HG03521 (cell line): ENCODE results near the gene QRICH1.

Experiments used
- ATAC-seq: cut with Tn5 transposase; IDR thresholded peaks from one replicate; pipeline ENCODE4 v1.9.1; 2021; ENCODE audit warnings: mild to moderate bottlenecking, moderate library complexity; ENCODE audit not compliant: unreplicated experiment

QRICH1 gene

DNA sequence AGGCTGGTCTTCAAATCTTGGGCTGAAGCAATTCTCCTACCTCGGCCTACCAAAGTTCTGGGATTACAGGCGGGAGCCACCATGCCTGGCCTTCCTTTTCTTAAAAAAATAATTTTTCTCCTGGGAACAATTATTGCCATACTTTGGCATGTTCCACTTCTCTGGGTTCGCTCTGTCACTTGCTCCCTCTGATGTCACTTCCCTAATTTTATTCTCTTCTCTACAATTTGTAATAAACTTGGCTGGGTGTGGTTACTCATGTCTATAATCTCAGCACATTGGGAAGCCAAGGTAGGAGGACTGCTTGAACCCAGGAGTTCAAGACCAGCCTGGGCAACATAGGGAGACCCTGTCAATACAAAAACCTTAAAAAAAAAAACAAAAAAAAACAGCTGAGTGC, 58.6 kb downstream of the QRICH1 start:
- ATAC-seq, result no peak

DNA sequence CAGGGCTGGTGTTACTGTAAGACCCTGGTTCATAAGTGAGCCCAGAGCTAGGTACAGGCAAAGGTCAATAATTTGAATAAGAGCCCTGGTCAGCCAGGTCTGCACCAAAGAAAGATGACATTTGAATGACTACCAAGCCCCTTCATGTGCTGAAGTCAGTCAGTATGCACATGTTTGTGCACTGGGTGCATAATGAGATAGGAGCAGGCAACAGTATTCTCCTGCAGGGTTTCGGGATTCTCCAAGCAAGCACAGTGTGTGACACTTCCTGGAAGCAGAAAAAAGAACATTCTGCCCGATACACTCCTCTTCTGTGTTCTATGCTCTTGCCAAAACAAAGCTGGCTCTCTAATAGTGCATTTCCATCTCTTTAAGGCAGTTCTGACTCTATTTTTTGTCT, 59.2 kb downstream of the QRICH1 start:
- no peak for ATAC-seq

DNA sequence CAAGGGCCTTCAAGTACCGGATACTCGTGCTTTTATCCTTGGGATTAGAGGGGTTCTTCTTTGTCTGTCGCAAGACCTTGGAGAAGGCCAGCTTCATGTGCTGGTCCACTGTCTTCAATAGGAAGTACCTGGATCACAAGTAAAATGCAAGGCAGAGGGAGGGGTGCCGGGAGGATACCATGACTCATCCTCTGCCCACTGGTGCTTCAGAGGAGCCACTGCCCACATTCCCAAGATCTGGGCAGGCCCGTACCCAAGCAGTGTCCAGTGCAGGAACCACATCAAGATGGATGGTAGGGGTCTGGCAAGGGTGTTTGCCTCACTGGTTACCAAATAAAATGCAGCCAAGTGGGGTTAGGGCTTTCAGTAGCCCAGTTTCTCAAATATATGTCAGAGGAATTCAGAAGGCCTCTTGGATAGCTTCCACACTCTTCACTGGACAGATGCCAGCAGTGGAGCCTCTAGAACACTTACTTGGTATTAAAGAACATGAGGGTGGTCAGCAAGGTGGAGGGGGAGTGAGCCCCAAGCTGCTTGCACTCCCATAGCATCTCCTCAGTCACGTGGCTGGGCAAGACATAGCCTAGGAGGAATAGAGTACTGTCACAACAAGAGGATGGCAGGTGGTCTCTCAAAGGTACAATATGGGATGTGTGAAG, 61.1 kb downstream of the QRICH1 start:
- no peak for ATAC-seq

DNA sequence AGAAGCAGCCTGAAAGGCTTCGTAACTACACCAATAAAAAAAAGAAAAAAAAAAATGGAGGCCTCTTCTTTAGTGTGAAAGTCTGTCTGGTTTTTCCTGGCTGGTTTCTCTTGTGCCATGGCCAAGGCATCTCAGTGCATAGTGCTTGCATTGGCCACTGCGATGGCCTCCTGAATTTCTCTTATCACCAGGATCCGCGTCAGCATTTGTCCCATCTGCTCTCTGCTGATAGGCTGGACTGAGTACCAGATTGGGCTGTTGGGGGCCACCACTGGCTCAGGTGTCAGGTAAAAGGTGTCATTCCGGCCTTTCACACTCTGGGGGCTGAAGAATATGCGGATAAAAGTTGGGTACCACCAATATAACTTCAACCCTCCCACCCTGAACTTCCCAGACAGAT, 63.5 kb downstream of the QRICH1 start:
- no peak for ATAC-seq

DNA sequence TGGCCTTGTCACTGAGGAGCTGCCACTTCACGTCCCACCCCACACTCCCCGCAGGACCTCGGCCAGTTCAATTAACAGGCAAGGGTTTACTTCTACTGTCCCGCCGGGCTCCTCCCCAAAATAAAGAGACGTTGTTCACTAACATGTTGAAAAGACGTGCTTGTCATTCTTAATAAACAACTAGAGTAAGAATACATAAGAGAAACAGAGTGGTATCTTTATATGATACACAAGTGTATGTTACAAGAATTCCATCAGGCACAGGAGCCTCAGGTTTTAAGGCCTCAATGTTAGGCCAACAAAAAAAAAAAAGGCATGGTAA, 64.3 kb downstream of the QRICH1 start:
- no peak for ATAC-seq

DNA sequence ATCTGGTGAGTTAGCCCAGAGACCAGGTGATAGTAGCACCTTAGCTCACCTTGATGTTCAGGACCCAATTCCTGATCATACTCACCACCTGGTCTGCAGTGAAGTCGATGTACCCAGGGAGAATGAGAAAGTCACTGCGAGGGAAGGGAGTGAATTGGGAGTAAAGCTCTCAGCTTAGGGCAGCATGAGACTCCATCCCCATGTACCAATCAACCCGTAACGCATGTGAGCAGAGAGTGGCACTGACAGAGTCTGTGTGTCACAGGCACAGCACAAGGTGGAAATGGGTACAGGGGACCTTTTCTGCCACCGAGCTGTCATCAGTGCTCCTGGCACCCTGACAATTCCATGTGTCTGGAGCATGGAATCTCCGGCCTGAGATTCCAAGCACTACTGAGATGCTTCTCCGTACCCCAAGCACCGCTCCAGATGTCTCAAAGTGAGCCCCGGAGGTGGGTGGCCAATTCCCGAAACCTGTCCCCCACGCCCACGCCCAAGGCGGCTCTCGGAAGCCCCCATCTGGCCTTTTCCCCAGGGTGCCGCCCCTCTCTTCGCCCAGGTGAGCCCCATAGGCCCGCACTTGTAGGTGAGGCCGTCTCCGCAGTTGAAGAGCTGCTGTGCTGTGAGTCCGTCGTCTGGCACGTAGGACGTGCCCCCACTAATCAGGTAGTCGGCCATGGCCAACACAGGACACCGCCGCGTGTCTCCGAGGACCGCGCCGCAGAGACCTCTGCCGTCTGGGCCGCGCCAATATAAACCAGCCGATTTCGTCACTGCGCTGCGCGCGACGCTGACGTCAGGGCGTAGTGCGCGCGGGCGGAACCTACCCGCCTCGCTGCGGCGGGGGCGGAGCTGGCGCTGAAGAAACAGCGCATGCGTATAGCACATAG, 65.0 kb downstream of the QRICH1 start, which contains the start of gene IMPDH2:
IMPDH2 (minus strand) TSS at position 726 of the 890 bp plus-strand sequence; CDS start at position 678, 48 bp downstream.
- ATAC-seq, result peak; percentile 88

DNA sequence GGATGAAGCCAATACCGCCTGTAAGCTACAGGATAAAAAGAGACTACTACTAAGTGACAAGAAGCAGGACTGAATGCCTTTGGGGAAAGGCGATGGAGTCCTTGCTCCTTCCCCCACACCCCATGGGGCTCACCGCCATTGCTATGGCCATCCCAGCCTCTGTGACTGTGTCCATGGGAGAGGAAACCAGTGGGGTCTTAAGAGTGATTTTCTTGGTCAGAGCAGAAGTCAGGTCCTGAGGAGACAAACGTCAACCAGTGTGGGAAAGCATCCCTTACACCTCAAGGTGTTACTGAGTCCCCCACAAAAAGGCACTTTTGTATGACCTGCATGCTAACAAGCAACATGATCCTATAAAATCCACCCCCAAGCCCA, 65.6 kb downstream of the QRICH1 start:
- no peak for ATAC-seq

DNA sequence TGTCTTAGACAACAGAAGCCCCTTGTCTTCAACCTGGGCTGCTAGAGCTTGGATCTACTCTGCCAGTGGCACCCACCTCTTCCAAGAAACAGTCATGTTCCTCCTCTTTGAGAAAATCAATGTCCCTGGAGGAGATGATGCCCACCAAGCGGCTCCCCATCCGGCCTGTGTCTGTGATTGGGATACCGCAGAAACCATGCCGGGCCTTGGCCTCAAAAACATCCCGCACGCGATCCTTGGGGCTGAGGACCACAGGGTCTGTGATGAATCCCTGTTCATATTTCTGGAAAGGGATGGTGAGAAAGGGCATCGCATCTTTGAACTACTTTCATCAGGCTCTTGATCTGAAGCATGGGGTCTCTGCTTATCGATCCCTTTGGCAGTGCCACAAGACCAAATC, 66.2 kb downstream of the QRICH1 start:
- ATAC-seq, result no peak

DNA sequence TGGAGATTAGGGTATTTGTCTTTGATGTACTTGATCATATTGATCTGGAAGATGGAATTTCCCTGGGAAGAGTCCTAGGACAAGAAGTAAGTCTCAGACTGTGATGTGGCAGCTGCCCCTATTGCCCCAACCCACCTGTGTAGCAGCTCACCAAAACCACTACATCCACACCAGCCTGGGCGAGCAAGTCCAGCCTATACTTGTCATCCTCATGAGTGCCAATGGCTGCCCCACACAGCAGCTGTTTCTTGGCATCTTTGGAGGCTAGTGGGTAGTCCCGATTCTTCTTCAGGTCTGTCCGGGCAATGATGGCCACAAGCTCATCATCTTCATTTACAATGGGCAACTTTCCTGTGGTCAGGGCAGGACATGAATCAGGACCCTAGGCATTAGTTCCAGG, 67.3 kb downstream of the QRICH1 start:
- ATAC-seq, result no peak

DNA sequence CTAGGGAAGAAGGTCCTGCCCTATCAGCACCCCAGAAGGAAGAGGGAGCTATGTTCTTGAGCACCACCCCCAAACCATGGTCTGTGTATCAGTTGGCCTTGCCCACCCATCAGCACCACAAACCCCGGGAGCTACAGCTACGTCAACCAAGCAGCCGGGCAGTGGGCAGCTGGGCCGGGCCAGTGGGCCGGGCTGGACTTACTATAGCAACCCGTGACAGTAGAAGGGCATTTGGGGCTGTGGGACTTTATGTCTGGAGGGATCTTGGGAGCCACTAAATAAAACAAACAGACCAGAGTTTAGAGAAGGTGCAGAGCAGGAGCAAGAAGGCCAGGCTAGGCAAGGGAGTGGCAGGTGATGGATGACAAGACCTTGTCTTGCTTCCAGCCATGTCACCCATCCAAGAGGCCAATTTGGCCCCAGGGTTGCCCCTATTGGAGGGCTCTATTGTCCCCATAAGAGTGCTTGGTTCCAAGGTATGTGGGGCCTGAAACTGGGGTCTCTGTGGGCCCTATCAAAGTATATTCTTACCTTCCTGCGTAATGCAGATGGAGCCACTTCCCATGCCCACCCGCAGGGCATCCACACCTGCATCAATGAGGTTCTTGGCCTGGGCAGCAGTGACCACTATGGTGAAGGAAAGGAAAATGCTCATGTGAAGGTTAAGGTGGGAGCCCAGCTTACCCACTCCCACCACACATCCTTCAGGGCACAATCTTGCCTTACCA, 67.9 kb downstream of the QRICH1 start:
- no peak for ATAC-seq

DNA sequence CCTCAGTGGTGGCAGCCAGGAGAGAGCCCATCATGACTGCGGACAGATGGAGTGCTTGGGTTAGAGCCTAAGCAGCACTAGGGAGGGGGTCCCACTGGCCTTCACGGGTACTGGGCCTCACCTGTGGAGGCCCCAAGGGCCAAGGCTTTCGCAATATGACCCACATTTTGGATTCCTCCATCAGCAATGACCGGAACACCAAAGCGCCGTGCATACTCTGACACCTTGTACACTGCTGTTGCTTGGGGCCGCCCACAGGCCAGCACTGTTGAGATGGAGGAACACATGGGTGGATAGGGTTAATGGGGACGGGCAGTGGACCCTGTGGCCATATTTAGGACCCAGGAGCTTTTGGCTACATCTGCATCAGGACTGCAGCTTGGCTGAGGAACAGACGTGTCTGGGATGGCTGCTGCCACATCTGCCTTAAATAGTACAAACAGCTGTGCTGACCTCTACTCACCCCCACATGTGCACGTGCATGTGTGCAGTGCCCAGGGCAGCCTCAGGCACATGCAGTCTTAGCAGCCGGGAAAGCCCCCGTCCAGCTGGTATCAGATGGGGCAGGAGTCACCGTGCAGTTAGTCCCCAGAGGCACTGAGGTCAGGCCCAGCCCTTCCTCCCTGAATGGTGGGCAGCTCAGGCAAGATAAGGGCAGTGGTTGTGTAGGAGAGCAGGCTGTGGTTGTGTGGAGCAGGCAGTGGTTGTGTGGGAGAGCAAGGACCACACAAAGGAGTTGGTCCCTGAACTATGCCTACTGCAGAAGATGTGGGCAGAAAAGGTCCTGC, 68.7 kb downstream of the QRICH1 start:
- ATAC-seq, result no peak

DNA sequence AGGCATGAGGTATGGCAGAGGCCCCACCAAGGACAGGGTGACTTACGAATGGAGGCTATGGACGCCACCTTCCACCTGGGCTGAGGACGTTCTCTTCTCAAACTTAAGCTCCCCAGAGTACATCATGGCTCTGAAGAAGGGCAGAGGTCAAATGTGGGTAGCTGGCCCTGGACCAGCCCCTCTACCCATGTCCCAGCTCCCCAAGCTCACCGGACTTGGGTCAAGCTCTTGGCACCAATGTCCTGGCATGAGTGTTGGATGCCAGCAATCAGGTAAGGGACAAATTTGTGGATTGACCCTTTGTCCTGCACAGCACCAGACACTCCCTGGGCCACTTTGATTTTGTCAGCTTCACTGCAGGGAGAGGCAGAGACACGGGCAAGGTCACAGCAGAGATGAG, 69.4 kb downstream of the QRICH1 start:
- no peak for ATAC-seq

DNA sequence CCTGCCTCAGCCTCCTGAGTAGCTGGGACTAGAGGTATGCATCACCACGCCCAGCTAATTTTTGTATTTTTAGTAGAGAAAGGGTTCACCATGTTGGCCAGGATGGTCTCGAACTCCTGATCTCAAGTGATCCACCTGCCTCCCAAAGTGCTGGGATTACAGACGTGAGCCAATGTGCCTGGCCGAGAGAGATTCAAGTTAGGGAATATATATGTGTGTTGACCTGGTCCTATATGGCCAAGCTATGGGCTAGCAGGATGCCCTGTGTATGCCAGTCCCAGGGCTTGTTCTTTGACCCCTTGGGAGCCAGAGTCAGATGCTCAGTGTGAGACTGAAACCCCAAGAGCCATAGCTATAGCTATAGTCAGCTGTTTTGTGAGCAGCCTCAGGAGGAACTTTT, 70.1 kb downstream of the QRICH1 start:
- no peak for ATAC-seq

DNA sequence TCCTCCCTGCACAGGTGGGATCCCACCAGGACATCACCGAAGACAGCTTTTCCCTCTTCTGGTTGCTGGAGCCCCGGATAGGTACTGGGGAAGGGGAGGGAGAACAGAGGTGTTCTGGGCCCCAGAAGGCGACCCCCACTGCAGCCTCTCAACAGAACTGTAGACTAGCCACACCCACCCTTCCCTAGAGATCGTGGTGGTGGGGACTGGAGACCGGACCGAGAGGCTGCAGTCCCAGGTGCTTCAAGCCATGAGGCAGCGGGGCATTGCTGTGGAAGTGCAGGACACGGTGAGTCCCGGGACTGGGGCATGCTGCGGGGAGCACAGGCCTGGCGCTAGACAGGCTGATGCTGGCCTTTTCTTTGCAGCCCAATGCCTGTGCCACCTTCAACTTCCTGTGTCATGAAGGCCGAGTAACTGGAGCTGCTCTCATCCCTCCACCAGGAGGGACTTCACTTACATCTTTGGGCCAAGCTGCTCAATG, 71.1 kb downstream of the QRICH1 start:
- ATAC-seq, result no peak

DNA sequence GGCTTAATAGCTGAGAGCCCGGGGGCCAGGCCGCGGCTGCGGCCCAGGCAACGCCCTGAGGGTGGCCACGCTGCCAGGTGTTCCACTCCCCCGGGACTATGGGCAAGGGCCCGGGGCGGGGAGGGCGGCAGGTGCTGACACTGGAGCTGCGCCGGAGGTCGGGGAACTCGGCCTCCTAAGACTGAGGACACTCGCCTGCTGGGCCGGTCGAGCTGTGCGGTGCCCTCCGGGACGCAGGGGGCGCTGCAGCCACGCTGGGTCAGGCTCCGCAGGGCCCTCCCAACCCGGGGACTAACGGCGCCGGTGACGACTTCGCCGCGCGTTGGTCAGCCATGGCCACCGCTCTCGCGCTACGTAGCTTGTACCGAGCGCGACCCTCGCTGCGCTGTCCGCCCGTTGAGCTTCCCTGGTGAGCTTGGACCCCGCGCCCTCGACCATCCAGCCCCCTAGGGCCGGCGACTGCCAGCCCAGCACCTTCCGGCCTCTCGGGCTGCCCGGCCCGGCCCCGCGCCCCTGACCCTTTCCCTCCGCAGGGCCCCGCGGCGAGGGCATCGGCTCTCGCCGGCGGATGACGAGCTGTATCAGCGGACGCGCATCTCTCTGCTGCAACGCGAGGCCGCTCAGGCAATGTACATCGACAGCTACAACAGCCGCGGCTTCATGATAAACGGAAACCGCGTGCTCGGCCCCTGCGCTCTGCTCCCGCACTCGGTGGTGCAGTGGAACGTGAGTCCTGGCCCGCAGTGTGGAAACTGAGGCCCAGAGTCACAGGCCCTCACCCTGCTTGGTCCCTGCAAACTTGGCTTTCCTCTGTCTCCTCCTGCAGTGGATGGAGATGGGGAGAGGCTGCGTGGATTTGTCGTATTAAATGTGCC, 71.8 kb downstream of the QRICH1 start, which contains the start of gene NDUFAF3:
NDUFAF3 (plus strand) TSS at position 309 of the 875 bp plus-strand sequence; CDS start at position 333, 24 bp downstream.
- peak; percentile 49 for ATAC-seq

DNA sequence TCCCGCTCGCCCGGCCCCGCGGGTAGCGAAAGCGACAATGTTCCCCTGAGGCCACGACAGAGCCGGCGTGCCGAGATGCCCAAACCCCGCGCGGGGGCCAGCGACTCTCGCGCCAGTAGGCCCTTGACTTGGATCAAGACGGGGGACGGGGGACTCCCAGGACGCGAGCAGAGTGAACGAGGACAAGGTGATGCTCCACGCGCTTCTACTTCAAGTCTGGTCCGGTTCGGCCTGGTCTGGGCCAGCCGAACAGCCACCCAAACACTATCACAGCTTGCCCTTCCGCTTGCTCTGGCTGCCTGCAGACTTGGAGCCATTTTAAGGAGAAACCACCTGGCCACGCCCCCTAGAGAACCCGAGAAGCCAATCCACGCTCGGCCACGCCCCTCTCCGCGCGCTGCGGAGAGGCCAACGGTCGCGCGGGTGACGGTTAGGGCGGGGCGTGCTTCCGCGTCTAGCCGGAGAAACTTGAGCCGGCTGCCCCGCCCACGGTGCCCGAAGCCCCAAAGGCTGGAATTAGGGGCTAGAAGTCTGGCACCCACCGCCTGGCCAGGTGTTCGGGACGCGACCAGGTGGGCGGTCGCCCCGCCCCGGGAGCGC, 72.6 kb downstream of the QRICH1 start:
- ATAC-seq, result peak; percentile 47

DNA sequence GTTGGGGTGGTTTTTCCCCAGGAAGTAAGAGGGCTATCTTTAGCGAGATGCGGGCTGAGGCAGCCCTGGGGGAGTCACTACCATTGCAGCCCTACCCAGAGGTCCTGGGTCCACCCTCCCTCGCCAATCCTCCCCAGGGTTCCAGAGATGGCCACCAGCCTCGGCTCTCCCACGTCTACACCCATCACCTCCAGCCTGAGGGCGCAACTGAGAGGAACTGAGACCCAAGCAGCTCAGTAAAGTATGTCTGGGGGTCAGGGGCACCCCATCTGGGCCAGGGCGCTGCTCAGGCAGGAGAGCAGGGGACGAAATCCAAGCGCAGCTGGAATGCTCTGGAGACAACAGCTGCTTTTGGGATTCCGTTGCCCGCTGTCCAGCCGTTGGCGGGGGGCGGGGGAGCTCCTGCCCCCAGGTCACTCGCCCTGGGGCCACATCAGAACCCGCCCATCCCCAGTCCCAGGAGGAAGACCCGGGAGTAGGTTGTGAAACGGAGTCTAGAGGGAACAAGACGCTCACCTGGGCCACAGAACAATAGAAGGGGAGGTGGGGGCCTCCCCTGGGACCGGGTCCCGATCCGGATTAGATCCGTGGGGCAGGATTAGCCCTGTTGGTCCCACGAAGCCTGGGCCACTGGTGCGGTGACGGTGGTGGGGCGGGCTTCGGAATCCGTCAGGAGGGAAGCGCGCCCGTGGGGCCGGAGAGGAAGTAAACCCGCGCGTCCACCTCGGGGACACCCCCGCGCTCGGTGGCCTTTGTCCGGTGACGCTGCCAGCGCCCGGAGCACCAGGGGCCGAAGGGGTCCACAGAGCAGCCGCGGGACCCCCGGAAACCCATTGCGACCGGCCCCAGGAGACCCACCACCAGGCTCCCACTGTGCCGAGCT, 73.3 kb downstream of the QRICH1 start:
- ATAC-seq, result no peak

DNA sequence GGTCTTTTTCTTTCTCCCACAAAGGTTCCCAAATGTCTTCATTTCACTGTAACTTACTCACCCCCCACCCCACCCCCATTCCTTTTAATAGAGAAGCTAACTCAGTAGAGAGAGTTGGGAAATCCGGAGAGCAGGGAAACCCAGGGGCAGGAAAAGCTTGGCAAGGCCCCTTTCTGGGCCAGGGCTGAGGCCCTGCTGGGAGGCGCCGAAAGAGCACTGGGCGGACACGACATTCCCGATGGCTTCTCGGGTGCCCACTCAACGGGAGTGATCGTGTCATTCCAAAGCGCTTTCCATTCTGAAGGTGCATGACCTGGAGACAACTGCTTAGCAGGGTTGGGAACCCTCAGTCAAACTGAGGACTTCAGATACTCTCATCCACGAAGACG, 73.9 kb downstream of the QRICH1 start:
- no peak for ATAC-seq

DNA sequence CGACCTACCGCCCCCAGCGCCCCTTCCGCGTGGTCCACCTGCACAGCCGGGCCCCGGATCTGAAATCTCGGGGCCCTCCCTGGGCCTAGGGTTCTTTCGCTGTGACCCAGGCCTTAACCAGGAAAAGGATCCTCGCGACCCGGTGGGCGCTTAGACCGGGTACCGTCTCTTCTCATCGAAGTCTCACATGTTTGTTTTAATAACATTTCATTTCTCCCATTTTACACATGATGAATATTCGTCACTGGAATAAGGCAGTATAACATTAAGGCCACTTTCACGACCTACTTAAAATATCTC, 75.2 kb downstream of the QRICH1 start:
- ATAC-seq, result no peak
